NB4 (cell line): ENCODE data around the gene COG3.

Experiments
- MYC ChIP-seq: IDR thresholded peaks from 2 replicates; pipeline ENCODE4 v1.6.1; 2011; ENCODE audit warnings: low read depth, low read length
- POLR2A ChIP-seq: IDR thresholded peaks from 2 replicates; pipeline ENCODE4 v1.6.1; 2011; ENCODE audit warnings: mild to moderate bottlenecking; ENCODE audit not compliant: insufficient read length; ENCODE audit errors: extremely low read depth
- TF ChIP-seq, protein P1 (sequence below): IDR thresholded peaks from 2 replicates; pipeline ENCODE4 v1.6.1; 2011; ENCODE audit warnings: low read depth, low read length
- TF ChIP-seq, protein P2 (sequence below): IDR thresholded peaks from one replicate; pipeline ENCODE4 v1.5.1; 2012; ENCODE audit warnings: low read depth, low read length

DNA sequence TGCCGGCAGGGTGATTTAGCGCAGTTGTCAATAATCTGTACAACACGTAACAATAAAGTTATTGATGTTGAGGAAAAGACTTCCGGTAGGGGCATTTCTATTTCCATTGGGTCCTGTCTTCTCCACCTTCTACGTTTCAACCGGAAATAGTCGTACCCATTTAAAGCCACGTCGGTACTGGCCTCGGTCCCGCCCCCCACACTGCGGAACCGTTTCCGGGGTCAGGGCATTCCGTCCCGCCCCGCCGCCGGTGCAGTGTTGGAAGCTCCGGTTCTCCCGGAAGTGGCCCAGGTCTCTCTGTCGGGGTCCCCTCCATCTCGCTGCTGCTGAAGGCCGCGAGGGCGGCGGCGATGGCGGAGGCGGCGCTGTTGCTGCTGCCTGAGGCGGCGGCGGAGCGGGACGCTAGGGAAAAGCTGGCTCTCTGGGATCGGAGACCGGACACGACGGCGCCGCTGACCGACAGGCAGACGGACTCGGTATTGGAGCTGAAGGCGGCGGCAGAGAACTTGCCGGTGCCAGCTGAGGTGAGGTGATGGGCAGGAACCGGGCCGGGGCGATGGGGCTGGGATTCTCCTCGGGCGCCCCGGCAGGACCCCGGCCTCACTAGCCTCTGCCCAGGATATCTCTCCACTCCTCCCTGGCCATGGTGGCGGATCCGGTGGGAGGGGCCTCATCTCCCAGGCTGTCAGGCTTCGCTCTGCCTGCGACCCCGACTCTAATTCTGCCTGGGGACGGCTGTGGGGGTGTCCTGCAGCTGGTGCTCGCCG, at the start of gene COG3:
- TF ChIP-seq, protein P1, sequence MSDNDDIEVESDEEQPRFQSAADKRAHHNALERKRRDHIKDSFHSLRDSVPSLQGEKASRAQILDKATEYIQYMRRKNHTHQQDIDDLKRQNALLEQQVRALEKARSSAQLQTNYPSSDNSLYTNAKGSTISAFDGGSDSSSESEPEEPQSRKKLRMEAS, result peak; percentile 85
- TF ChIP-seq, protein P2, sequence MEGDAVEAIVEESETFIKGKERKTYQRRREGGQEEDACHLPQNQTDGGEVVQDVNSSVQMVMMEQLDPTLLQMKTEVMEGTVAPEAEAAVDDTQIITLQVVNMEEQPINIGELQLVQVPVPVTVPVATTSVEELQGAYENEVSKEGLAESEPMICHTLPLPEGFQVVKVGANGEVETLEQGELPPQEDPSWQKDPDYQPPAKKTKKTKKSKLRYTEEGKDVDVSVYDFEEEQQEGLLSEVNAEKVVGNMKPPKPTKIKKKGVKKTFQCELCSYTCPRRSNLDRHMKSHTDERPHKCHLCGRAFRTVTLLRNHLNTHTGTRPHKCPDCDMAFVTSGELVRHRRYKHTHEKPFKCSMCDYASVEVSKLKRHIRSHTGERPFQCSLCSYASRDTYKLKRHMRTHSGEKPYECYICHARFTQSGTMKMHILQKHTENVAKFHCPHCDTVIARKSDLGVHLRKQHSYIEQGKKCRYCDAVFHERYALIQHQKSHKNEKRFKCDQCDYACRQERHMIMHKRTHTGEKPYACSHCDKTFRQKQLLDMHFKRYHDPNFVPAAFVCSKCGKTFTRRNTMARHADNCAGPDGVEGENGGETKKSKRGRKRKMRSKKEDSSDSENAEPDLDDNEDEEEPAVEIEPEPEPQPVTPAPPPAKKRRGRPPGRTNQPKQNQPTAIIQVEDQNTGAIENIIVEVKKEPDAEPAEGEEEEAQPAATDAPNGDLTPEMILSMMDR, result peak; percentile 1
- TF ChIP-seq POLR2A (peak; percentile 84), MYC (peak; percentile 95)
